GM10248 (cell line): ENCODE data around the gene COL9A3.

ENCODE experiments used
- CTCF ChIA-PET: fragments of 300-600 bp; sonication (Branson Sonifier 250); formaldehyde crosslinking; extraction: SDS; loops from one replicate; lab custom pipeline; 2021; ENCODE audit warnings: antibody characterized with exemption; lab: Yijun Ruan, JAX
- POLR2A ChIA-PET: fragments of 350-650 bp; sonication (Branson Sonifier 250); formaldehyde crosslinking; extraction: SDS; loops from one replicate; lab custom pipeline; 2020; ENCODE audit warnings: antibody characterized with exemption; lab: Yijun Ruan, JAX
- DNase-seq: peaks from one replicate; pipeline ENCODE4 v3.0.0; 2012; ENCODE audit errors: extremely low spot score
- CTCF ChIP-seq: IDR thresholded peaks from 2 replicates; pipeline ENCODE4 v1.5.1; 2012; ENCODE audit warnings: mild to moderate bottlenecking, low read depth; ENCODE audit errors: extremely low read depth, missing control alignments, control extremely low read depth

COL9A3 gene

GRCh38 chr20:62778058-62778457 lies 38.8 kb upstream of the COL9A3 start:
- TF ChIP-seq CTCF: no peak
- DNase-seq: no peak
- POLR2A ChIA-PET: no interaction called here
- CTCF ChIA-PET: no interaction called here

- no peak for DNase-seq
- TF ChIP-seq CTCF: no peak
- CTCF ChIA-PET: interaction anchor here (1.2 to 2.5 kb wide), 3 partner anchors 13 to 279 kb away, joined by 3 to 11 read pairs (median 3); no protein-coding TSS in a partner anchor
- POLR2A ChIA-PET: no interaction called here
These were observed 38.0 kb upstream of the COL9A3 start for GRCh38 chr20:62778601-62779416.

GRCh38 chr20:62779417-62779685 lies 37.5 kb upstream of the COL9A3 start:
- ChIA-PET POLR2A (no interaction called here), CTCF (interaction anchor here (1.2 to 2.5 kb wide), 3 partner anchors 12 to 280 kb away, joined by 3 to 11 read pairs (median 3); no protein-coding TSS in a partner anchor)
- DNase-seq: no peak
- TF ChIP-seq CTCF: no peak

GRCh38 chr20:62780204-62780603 lies 36.6 kb upstream of the COL9A3 start:
- POLR2A ChIA-PET: no interaction called here
- no peak for TF ChIP-seq CTCF
- no peak for DNase-seq
- CTCF ChIA-PET: interaction anchor here (1.2 to 2.5 kb wide), 3 partner anchors 11 to 280 kb away, joined by 3 to 11 read pairs (median 3); no protein-coding TSS in a partner anchor

- no peak for TF ChIP-seq CTCF
- POLR2A ChIA-PET: no interaction called here
- CTCF ChIA-PET: interaction anchor here (2.5 kb wide), 1 partner anchor 11 kb away, joined by 11 read pairs; no protein-coding TSS in a partner anchor
- DNase-seq: no peak
These were observed 36.2 kb upstream of the COL9A3 start for GRCh38 chr20:62780696-62781095.

GRCh38 chr20:62782149-62782892 lies 34.5 kb upstream of the COL9A3 start:
- ChIA-PET CTCF (interaction anchor here (1.6 kb wide), 1 partner anchor 9 kb away, joined by 12 read pairs; no protein-coding TSS in a partner anchor), POLR2A (no interaction called here)
- no peak for TF ChIP-seq CTCF
- no peak for DNase-seq
